ENCODE measurements around the gene CABLES1. TPM values are rescaled to one million over a fixed set of nuclear protein-coding genes. Genes with fewer than 3 reads are reported as not detected.

CABLES1 gene
- total RNA-seq, 1 donor from 2014 or later, result 50.9 TPM

- no peak for TF ChIP-seq CTCF (IDR thresholded peaks at IDR 0.05)
These were observed 33.3 kb upstream of the CABLES1 start for GRCh38 chr18:23101861-23102432.

GRCh38 chr18:23102493-23103261, 32.6 kb upstream of the CABLES1 start:
- Mint-ChIP-seq H3K27me3 (ENCODE audit: unreplicated experiment) (no peaks in the 10 kb centered on the region), H3K4me3 (ENCODE audit: unreplicated experiment) (no peak overlapping the region), H3K27ac (ENCODE audit: unreplicated experiment) (no peak overlapping the region), H3K9me3 (ENCODE audit: unreplicated experiment) (no peaks in the 10 kb centered on the region), H3K4me1 (ENCODE audit: unreplicated experiment) (peaks cover 30% of the 10 kb centered on the region), H3K36me3 (ENCODE audit: unreplicated experiment) (no peaks in the 10 kb centered on the region)
- DNase-seq (ENCODE audit: extremely low spot score, unreplicated experiment), result no peak
- TF ChIP-seq CTCF (IDR thresholded peaks at IDR 0.05), result no peak

More at GRCh38 chr18:23101861-23102432, 33.3 kb upstream of the CABLES1 start:
- Mint-ChIP-seq H3K27ac (ENCODE audit: unreplicated experiment) (no peak overlapping the region), H3K9me3 (ENCODE audit: unreplicated experiment) (no peaks in the 10 kb centered on the region), H3K4me3 (ENCODE audit: unreplicated experiment) (no peak overlapping the region), H3K4me1 (ENCODE audit: unreplicated experiment) (peaks cover 23% of the 10 kb centered on the region), H3K36me3 (ENCODE audit: unreplicated experiment) (no peaks in the 10 kb centered on the region), H3K27me3 (ENCODE audit: unreplicated experiment) (no peaks in the 10 kb centered on the region)
- DNase-seq (ENCODE audit: extremely low spot score, unreplicated experiment), result no peak

GRCh38 chr18:23103449-23103848, 31.8 kb upstream of the CABLES1 start:
- Mint-ChIP-seq H3K4me1 (ENCODE audit: unreplicated experiment) (peaks cover 38% of the 10 kb centered on the region), H3K9me3 (ENCODE audit: unreplicated experiment) (no peaks in the 10 kb centered on the region), H3K36me3 (ENCODE audit: unreplicated experiment) (no peaks in the 10 kb centered on the region), H3K27ac (ENCODE audit: unreplicated experiment) (peak overlapping the region; percentile 16), H3K27me3 (ENCODE audit: unreplicated experiment) (no peaks in the 10 kb centered on the region), H3K4me3 (ENCODE audit: unreplicated experiment) (no peak overlapping the region)
- no peak for TF ChIP-seq CTCF (IDR thresholded peaks at IDR 0.05)
- no peak for DNase-seq (ENCODE audit: extremely low spot score, unreplicated experiment)

GRCh38 chr18:23105030-23105429, 30.3 kb upstream of the CABLES1 start:
- no peaks in the 10 kb centered on the region for H3K36me3 Mint-ChIP-seq (ENCODE audit: unreplicated experiment)
- H3K4me1 Mint-ChIP-seq (ENCODE audit: unreplicated experiment), result peaks cover 45% of the 10 kb centered on the region
- no peak overlapping the region for H3K4me3 Mint-ChIP-seq (ENCODE audit: unreplicated experiment)
- no peak for DNase-seq (ENCODE audit: extremely low spot score, unreplicated experiment)
- no peaks in the 10 kb centered on the region for H3K27me3 Mint-ChIP-seq (ENCODE audit: unreplicated experiment)
- H3K27ac Mint-ChIP-seq (ENCODE audit: unreplicated experiment), result no peak overlapping the region
- TF ChIP-seq CTCF (IDR thresholded peaks at IDR 0.05), result no peak
- no peaks in the 10 kb centered on the region for H3K9me3 Mint-ChIP-seq (ENCODE audit: unreplicated experiment)

- no peak for TF ChIP-seq CTCF (IDR thresholded peaks at IDR 0.05)
- Mint-ChIP-seq H3K4me1 (ENCODE audit: unreplicated experiment) (peaks cover 45% of the 10 kb centered on the region), H3K4me3 (ENCODE audit: unreplicated experiment) (no peak overlapping the region), H3K27me3 (ENCODE audit: unreplicated experiment) (no peaks in the 10 kb centered on the region), H3K9me3 (ENCODE audit: unreplicated experiment) (no peaks in the 10 kb centered on the region), H3K36me3 (ENCODE audit: unreplicated experiment) (no peaks in the 10 kb centered on the region), H3K27ac (ENCODE audit: unreplicated experiment) (peak overlapping the region; percentile 95)
- DNase-seq (ENCODE audit: extremely low spot score, unreplicated experiment), result no peak
These were observed 29.6 kb upstream of the CABLES1 start for GRCh38 chr18:23105581-23106219.

All from osteocyte (in vitro differentiated cells).